Measurements from ENCODE around the gene KCNJ16.

GRCh38 chr17:70157151-70157550, 82.1 kb downstream of the KCNJ16 start:
- TF ChIP-seq FOXA1 (IDR thresholded peaks at IDR 0.05) (no peak), CTCF (IDR thresholded peaks at IDR 0.05; ENCODE audit: low read depth, low read length, missing input control) (no peak)
